IPS-18c (cell line): ENCODE measurements around the gene TOMM6.
"Not testable (repeated sequence)": the region's sequence is repeated elsewhere in the genome, so short reads cannot be mapped to it uniquely, and the experiment has no call there.

Experiments
- H3K4me3 ChIP-seq: 2 replicates; pipeline ENCODE4 v1.7.0; 2013; ENCODE audit warnings: low read depth, mild to moderate bottlenecking, low read length, moderate library complexity; ENCODE audit not compliant: insufficient read depth
- H3K9me3 ChIP-seq: one replicate; pipeline ENCODE4 v1.6.1; 2013; ENCODE audit warnings: mild to moderate bottlenecking, low read length, moderate library complexity; ENCODE audit not compliant: control insufficient read depth, insufficient read depth

TOMM6 gene

GRCh38 chr6:41805830-41806774, 18.6 kb downstream of the TOMM6 start:
- H3K4me3 ChIP-seq: no peak overlapping the region
- no peaks in the 10 kb centered on the region for H3K9me3 ChIP-seq

DNA sequence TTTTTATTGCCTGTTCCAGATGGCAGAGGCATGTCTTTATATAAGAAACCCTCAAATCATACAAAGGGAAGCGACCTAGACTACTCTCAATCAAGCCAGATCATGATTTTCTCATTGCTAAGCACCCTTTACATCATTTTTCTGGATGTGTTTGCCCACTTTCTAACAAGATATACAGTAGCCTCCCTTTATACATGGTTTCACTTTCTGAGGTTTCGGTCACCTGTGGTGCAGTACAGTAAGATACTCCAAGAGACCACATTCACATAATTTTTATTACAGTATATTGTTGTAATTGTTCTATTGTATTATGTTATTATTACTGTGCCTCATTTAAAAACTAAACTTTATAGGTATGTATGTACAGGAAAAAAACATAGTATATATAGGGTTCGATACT, 23.6 kb downstream of the TOMM6 start:
- no peaks in the 10 kb centered on the region for H3K9me3 ChIP-seq
- H3K4me3 ChIP-seq: no peak overlapping the region

DNA sequence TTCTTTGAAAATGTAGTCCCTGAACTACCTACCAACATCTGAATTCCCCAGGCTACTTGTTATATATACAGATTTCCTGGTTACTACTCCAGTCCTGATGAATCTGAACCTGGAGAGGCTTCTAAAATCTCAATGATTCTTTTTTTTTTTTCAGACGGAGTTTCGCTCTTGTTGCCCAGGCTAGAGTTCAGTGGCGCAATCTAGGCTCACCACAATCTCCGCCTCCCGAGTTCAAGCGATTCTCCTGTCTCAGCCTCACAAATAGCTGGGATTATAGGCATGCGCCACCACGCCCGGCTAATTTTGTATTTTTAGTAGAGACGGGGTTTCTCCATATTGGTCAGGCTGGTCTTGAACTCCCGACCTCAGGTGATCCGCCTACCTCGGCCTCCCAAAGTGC, 24.5 kb downstream of the TOMM6 start:
- H3K4me3 ChIP-seq, H3K9me3 ChIP-seq: not testable (repeated sequence)

DNA sequence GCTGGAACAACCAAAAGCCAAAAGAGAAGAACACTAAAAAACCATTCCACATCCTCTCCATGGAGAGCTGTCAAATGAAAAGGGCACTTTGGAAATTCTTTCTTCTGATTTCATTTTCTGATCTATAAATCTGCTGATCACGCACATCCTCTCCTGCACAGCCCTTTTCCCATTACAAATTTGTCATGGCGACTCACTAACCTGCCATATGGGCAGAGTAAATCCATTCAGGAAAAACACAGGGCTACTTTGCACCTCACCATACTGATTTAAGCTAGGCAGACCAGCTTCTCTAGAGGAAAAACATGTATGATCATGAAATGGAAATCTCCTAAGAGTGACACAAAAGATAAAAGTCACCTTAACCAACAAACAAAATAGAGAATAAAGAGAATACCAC, 26.0 kb downstream of the TOMM6 start:
- H3K4me3 ChIP-seq: no peak overlapping the region
- no peaks in the 10 kb centered on the region for H3K9me3 ChIP-seq

- Histone ChIP-seq H3K9me3 (no peaks in the 10 kb centered on the region), H3K4me3 (no peak overlapping the region)
Measured at GRCh38 chr6:41813956-41814355, 26.5 kb downstream of the TOMM6 start.

GRCh38 chr6:41814629-41815028, 27.1 kb downstream of the TOMM6 start:
- no peak overlapping the region for H3K4me3 ChIP-seq

DNA sequence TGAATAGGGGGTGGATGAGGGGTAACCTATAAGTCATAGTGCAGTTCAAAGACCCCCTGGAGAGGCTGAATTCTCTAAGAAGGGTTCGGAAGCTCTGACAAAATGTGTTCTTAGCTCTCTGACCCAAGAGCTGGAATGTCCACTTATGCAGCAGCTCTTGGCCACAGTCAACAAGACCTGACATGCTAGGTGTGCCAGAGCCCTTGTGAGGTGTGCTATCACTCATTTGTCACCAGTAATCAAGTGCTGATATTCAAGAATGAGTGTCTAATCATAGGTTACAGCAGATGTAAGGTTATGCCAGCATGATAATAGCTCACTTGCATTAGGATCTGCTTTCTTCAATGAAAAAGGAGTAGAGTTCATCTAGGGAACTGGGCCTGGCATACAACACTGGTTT, 28.1 kb downstream of the TOMM6 start:
- Histone ChIP-seq H3K4me3 (no peak overlapping the region), H3K9me3 (no peaks in the 10 kb centered on the region)

More at GRCh38 chr6:41814629-41815028, 27.1 kb downstream of the TOMM6 start:
- H3K9me3 ChIP-seq: no peaks in the 10 kb centered on the region

- no peaks in the 10 kb centered on the region for H3K9me3 ChIP-seq
- no peak overlapping the region for H3K4me3 ChIP-seq
Measured at GRCh38 chr6:41818271-41819054, 31.0 kb downstream of the TOMM6 start.

GRCh38 chr6:41821266-41821665, 33.8 kb downstream of the TOMM6 start:
- H3K4me3 ChIP-seq: no peak overlapping the region
- no peaks in the 10 kb centered on the region for H3K9me3 ChIP-seq

DNA sequence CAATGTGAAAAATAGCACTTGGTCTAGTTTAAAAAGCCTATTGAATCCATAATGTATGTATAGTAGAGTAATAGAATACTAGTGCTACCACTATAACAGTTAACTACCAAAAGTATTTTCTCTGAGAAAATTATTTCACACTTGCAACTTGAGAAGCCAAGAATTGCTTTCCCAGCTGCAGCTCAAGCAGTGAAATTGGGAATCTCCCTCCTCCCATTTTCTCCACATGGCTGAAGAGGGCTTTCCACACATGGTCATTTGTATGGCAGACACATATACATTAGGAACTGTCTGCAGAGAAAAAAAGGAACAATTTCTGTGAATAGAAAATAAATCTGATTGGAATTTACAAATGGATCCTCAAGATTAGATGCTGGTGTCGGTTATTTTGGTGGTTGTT, 34.5 kb downstream of the TOMM6 start:
- no peaks in the 10 kb centered on the region for H3K9me3 ChIP-seq

DNA sequence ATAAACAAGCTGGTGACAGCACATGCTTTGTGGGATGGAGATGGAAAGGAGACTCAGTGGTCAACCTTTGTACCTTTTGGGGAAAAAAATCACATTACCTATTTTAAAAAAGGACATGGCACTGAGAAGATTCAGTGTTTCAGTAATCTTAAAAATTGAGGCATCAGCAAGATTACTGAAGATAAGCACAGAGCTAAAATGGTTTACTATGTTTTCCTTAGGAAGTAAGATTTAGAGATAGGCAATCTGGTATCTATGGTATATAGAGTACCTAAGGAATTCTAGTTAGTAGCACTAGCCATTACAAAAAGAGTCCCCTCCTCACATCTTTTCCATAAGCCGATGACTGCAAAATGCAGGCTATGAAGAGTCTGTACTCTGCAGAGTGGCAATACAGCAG, 35.7 kb downstream of the TOMM6 start:
- Histone ChIP-seq H3K9me3 (no peaks in the 10 kb centered on the region), H3K4me3 (no peak overlapping the region)

More for the DNA sequence above, 34.5 kb downstream of the TOMM6 start:
- H3K4me3 ChIP-seq: no peak overlapping the region

DNA sequence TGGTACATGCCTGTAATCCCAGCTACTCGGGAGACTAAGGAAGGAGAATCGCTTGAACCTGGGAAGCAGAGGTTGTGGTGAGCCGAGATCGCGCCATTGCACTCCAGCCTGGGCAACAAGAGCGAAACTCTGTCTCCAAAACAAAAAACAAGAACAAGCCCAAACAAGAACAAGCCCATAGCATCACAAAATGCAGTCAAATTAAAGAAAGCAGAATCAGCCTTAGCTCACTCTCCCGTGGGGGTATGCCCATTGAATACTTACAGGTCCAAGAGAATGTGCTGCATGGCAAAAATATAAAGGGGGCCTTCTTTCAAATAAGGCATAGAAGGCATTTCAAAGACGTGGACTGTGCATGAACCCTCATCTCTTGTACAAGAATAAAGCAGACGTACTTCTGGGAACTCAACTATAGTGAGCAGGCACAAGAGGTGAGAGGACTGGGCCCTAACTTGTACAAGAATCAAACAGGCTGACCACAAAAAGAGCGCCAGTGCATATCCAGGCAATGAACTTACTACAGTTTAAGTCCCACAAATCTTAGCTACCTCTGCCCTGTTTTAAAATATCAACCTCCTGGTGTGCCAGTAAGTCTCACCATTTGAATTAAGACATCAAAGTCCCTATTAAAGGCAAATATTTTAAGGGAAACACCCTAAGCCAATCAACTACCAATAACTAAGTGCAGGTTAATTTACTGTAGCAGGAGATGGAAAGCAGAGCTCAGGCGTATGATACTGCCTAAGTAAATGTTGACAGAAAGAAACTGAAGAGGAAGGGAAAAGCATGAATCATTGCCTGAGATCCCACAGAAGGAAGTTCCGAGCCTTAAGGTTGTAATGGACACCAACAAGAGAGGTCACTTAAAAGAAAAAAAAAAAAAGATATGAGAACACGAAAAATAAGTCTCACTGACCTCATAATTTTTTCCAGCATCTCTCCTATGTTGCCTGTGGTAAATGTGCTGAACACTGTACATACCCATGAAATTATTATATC, 37.4 kb downstream of the TOMM6 start:
- no peak overlapping the region for H3K4me3 ChIP-seq

GRCh38 chr6:41826343-41827022, 39.0 kb downstream of the TOMM6 start:
- Histone ChIP-seq H3K9me3 (no peaks in the 10 kb centered on the region), H3K4me3 (no peak overlapping the region)

More for the DNA sequence above, 37.4 kb downstream of the TOMM6 start:
- no peaks in the 10 kb centered on the region for H3K9me3 ChIP-seq

DNA sequence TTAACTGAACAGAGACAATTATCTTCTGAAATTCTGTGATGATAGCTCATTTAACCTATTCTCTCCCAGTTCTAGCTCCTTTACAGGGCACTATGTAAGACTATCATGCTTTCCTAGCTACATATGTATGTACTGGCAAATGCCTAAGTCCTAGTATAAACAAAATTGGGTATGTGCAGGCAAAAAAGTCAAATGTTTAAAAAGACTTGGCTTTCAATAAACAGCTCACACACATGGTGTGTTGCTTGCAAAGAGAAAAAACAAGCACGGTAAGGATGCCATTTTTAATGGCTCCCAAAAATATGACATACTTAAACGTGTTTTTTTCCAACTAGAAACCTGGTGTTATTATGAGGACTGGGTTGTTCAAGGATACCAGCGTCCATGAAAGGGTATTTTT, 44.8 kb downstream of the TOMM6 start:
- H3K4me3 ChIP-seq: no peak overlapping the region
- no peaks in the 10 kb centered on the region for H3K9me3 ChIP-seq

DNA sequence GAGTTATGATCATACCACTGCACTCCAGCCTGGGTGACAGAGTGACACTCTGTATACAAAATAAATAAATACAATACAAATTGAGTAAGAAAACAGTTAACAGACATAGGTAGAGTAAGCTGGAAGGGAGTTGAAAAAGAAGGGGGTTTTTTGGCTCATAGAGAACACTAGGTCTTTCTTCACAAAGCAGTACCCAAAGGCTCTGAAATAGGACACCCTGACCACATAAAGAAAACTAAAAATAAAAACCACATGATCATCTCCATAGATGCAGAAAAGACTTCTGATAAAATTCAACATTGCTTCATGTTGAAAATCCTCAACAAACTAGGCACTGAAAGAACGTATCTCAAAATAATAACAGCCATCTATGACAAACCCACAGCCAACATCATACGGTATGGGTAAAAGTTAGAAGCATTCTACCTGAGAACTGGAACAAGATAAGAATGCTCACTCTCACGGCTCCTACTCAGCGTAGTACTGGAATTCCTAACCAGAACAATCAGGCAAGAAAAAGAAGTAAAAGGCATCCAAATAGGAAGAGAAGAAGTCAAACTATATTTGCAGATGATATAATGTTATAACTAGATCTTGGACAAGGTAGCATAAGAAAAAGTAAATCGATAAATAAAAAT, 48.6 kb downstream of the TOMM6 start:
- no peak overlapping the region for H3K4me3 ChIP-seq
- H3K9me3 ChIP-seq: no peaks in the 10 kb centered on the region

GRCh38 chr6:41836660-41837052, 49.2 kb downstream of the TOMM6 start:
- Histone ChIP-seq H3K4me3 (no peak overlapping the region), H3K9me3 (no peaks in the 10 kb centered on the region)
